Spleen (tissue), 7 donors: ENCODE measurements around the gene RBAK.

Source experiments
- CTCF ChIP-seq, 11 experiments: fragments of 200-600 bp in 7 of 11; fragments of 450-650 bp in 4 of 11; sonication (generic) in 4 of 11; IDR thresholded peaks in 8 of 11; conservative IDR thresholded peaks in 3 of 11; 1 replicate in 7 of 11; 2 replicates in 4 of 11; pipeline versions ENCODE4 v1.4.0 to v1.8.0; 2016 to 2021; ENCODE audit warnings: antibody characterized with exemption in 11 of 11, inconsistent platforms in 4 of 11, mild to moderate bottlenecking in 1 of 11
- POLR2A ChIP-seq, 3 donors: fragments of 450-650 bp; IDR thresholded peaks; one replicate each; pipeline ENCODE4 v1.5.1; 2017; ENCODE audit warnings: antibody characterized with exemption in 3 of 3, mild to moderate bottlenecking in 1 of 3
- POLR2AphosphoS5 ChIP-seq, 3 donors: sonication (generic); formaldehyde crosslinking; IDR thresholded peaks; one replicate each; pipeline ENCODE4 v1.5.1; 2017; ENCODE audit warnings: antibody characterized with exemption in 3 of 3
- donor health status: DM: no; HTN: no; CAD: no; lungs with moderate emphysema.
- donor health status: DM: no; HTN: no; CAD: no.
- donor health status: DM: no; HTN: no; CAD: no.

- TF ChIP-seq CTCF (IDR thresholded peaks at IDR 0.05 in 8 of 11, conservative IDR thresholded peaks at IDR 0.05 in 3 of 11) (no peak), POLR2A (IDR thresholded peaks at IDR 0.05) (no peak), POLR2AphosphoS5 (IDR thresholded peaks at IDR 0.05) (no peak)
Measured at GRCh38 chr7:5068521-5068920, 22.9 kb downstream of the RBAK start.
